GM10248 (cell line): Measurements from ENCODE around the gene HOXD4.

Experiments
- CTCF ChIA-PET: fragments of 300-600 bp; sonication (Branson Sonifier 250); formaldehyde crosslinking; extraction: SDS; loops from one replicate; lab custom pipeline; 2021; ENCODE audit warnings: antibody characterized with exemption; lab: Yijun Ruan, JAX
- POLR2A ChIA-PET: fragments of 350-650 bp; sonication (Branson Sonifier 250); formaldehyde crosslinking; extraction: SDS; loops from one replicate; lab custom pipeline; 2020; ENCODE audit warnings: antibody characterized with exemption; lab: Yijun Ruan, JAX
- DNase-seq: peaks from one replicate; pipeline ENCODE4 v3.0.0; 2012; ENCODE audit errors: extremely low spot score
- CTCF ChIP-seq: IDR thresholded peaks from 2 replicates; pipeline ENCODE4 v1.5.1; 2012; ENCODE audit warnings: mild to moderate bottlenecking, low read depth; ENCODE audit errors: extremely low read depth, missing control alignments, control extremely low read depth

Gene HOXD4

GRCh38 chr2:176126929-176127773 is 24.2 kb upstream of the HOXD4 start:
- CTCF ChIA-PET: interaction anchor here (0.6 to 4.2 kb wide), 53 partner anchors 9 to 1416 kb away, joined by 3 to 57 read pairs (median 5); no protein-coding TSS in a partner anchor
- TF ChIP-seq CTCF: peak; percentile 79
- POLR2A ChIA-PET: no interaction called here
- peak; percentile 50 for DNase-seq

DNA sequence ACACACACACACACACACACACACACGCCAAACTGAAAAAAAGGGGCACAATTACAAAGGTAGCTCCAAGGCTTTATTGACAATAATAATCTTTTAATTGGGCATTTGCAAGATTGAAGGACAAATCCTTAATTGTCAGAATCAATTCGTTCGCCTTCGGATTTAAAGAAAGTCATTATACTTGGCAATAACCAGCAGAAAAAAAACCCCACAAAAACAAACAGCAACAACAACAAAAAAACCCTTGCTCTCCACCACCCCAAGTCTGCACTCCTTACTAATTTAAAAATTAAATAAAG is 23.6 kb upstream of the HOXD4 start:
- CTCF ChIA-PET: interaction anchor here (0.8 to 4.2 kb wide), 34 partner anchors 9 to 1309 kb away, joined by 3 to 57 read pairs (median 5); no protein-coding TSS in a partner anchor
- POLR2A ChIA-PET: no interaction called here
- DNase-seq: no peak
- TF ChIP-seq CTCF: no peak

GRCh38 chr2:176128172-176128981 is 23.0 kb upstream of the HOXD4 start:
- CTCF ChIA-PET: interaction anchor here (0.8 to 4.2 kb wide), 16 partner anchors 12 to 1033 kb away, joined by 3 to 57 read pairs (median 10); no protein-coding TSS in a partner anchor
- DNase-seq: no peak
- POLR2A ChIA-PET: no interaction called here
- no peak for TF ChIP-seq CTCF

DNA sequence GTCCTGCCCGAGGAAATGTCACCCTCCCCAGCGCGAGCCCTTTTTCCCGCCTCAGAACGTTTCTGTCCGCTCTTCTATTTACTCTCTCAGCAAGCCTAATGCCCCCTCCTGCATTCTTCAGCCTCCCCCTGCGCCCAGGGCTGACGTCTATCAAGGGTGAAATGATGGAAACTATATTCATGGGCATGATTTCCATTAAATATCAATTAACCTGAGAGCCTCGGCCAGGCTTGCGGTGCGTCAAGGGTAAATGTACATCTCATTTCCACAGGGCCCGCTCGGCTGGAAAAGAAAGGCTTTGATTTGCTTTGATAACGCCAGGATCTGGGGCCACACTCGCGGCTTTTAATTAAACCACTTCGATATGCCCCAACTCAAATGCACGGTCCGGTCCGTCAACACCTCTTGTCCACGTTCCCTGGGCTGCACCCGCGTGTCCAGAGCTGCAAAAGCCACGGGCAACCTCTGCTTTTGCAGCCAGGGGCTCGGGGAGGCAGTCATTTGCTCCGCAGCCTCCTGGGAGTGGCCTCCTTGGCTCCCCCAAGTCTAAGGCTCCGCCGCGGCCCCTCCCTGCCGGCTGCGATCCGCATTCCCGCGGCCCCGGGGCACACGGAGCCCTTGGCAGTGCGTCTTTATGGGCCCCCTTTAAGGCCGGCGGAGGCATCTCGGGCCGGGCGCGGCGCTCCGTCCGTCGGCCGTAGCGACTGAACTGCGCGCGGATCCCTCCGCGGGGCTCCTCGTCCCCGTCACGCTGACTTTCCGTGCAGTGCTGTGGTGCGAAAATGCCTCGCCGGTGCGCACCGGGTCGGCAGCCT is 22.2 kb upstream of the HOXD4 start, which contains the start of gene HOXD8:
Gene HOXD8 (plus strand): TSS at position 724 of the 815 bp plus-strand sequence. CDS start 662 bp downstream, outside the sequence.
- POLR2A ChIA-PET: no interaction called here
- CTCF ChIA-PET: interaction anchor here (1.2 to 4.2 kb wide), 5 partner anchors 18 to 524 kb away, joined by 3 to 57 read pairs (median 8); no protein-coding TSS in a partner anchor
- no peak for DNase-seq
- no peak for TF ChIP-seq CTCF

DNA sequence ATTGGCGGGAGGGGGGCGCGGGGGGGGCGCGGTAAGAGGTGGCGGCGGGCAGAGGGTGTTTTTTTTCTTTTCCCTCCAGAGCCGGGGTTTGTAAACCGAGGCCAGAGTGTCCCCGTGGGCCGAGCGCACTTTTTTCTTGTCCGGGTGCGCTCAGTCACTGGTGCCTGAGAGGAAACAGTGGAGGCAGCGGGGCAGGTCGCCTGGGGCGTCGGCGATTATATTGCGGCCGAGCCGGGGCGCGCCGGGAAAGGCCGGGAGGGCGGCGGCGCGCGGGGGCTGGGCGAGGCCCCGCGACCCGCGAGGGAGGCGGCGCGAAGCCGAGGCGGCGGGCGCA is 21.6 kb upstream of the HOXD4 start:
- TF ChIP-seq CTCF: no peak
- POLR2A ChIA-PET: no interaction called here
- CTCF ChIA-PET: interaction anchor here (1.0 to 1.2 kb wide), 2 partner anchors 20 to 522 kb away, joined by 3 to 4 read pairs; no protein-coding TSS in a partner anchor

More for the DNA sequence above, 21.6 kb upstream of the HOXD4 start:
- no peak for DNase-seq
